BLaER1 (cell line): Measurements from ENCODE around the gene CMIP.

Source experiments
- H3K27ac ChIP-seq: shearing (Covaris generic); formaldehyde crosslinking; 2 replicates; pipeline ENCODE4 v1.8.1; 2022
- H3K27me3 ChIP-seq: shearing (Covaris generic); formaldehyde crosslinking; 2 replicates; pipeline ENCODE4 v1.8.1; 2022
- H3K36me3 ChIP-seq: shearing (Covaris generic); formaldehyde crosslinking; 2 replicates; pipeline ENCODE4 v1.8.1; 2022
- H3K4me1 ChIP-seq: shearing (Covaris generic); formaldehyde crosslinking; 2 replicates; pipeline ENCODE4 v1.8.1; 2022
- H3K4me2 ChIP-seq: shearing (Covaris generic); formaldehyde crosslinking; 2 replicates; pipeline ENCODE4 v1.8.1; 2022
- H3K4me3 ChIP-seq: shearing (Covaris generic); formaldehyde crosslinking; 2 replicates; pipeline ENCODE4 v1.8.1; 2022
- H3K9ac ChIP-seq: shearing (Covaris generic); formaldehyde crosslinking; 2 replicates; pipeline ENCODE4 v1.8.1; 2022
- H3K9me3 ChIP-seq: shearing (Covaris generic); formaldehyde crosslinking; 2 replicates; pipeline ENCODE4 v1.8.1; 2022
- H4K20me1 ChIP-seq: shearing (Covaris generic); formaldehyde crosslinking; 2 replicates; pipeline ENCODE4 v1.8.1; 2022
- Cebpa-rat ChIP-seq: shearing (Covaris generic); IDR thresholded peaks from 2 replicates; pipeline ENCODE4 v1.8.1; 2022

Gene CMIP

GRCh38 chr16:81537721-81538561 lies 93.3 kb downstream of the CMIP start:
- Histone ChIP-seq H3K9ac (no peak overlapping the region), H3K9me3 (no peaks in the 10 kb centered on the region), H3K4me2 (peak overlapping the region; percentile 44), H3K4me3 (no peak overlapping the region), H3K27me3 (no peaks in the 10 kb centered on the region), H3K4me1 (peaks cover 76% of the 10 kb centered on the region), H3K36me3 (peaks cover 27% of the 10 kb centered on the region; the same call in 1 of the 2 replicates), H3K27ac (no peak overlapping the region), H4K20me1 (peaks cover 100% of the 10 kb centered on the region)
- TF ChIP-seq Cebpa-rat: no peak

GRCh38 chr16:81539009-81539758 lies 94.6 kb downstream of the CMIP start:
- no peaks in the 10 kb centered on the region for H3K9me3 ChIP-seq
- H3K4me3 ChIP-seq: no peak overlapping the region
- peaks cover 27% of the 10 kb centered on the region; the same call in 1 of the 2 replicates for H3K36me3 ChIP-seq
- no peak for TF ChIP-seq Cebpa-rat
- peak overlapping the region; percentile 11; the same call in 1 of the 2 replicates for H3K4me2 ChIP-seq
- H3K27ac ChIP-seq: no peak overlapping the region
- H3K9ac ChIP-seq: no peak overlapping the region
- H3K27me3 ChIP-seq: no peaks in the 10 kb centered on the region
- H3K4me1 ChIP-seq: peaks cover 83% of the 10 kb centered on the region
- H4K20me1 ChIP-seq: peaks cover 100% of the 10 kb centered on the region

DNA sequence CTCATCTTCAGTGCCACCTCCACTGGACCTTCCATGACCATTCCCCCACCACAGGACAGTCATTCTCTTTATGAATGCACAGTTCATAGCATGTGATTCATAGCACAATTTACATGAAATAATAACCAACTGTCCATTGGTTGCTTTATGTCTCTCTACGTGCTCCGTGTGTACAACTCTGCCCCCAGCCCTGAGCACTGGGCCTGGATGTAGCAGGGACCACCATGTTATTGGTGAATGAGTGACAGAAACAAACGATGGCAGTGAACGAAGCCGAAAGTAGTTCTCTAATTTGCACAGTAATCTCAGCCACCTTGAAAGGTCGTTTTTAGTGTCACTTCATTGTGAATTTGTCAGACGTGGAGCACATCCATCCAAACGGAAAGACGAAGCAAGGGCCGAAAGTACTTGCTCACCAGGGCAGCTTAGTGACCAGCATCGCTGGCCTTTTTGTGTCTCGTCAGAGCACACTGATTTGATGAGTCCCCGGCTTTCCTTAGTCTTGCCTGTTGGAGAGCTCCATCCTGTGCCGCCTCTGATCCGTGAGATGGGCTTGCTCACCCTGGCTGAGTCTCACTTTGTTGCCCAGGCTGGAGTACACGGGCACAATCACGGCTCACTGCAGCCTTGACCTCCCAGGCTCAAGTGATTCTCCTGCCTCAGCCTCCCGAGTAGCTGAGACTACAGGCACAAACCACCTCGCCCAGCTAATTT lies 95.3 kb downstream of the CMIP start:
- no peak overlapping the region for H3K4me3 ChIP-seq
- H3K27ac ChIP-seq: no peak overlapping the region
- no peaks in the 10 kb centered on the region for H3K27me3 ChIP-seq
- H4K20me1 ChIP-seq: peaks cover 100% of the 10 kb centered on the region
- H3K4me1 ChIP-seq: peaks cover 90% of the 10 kb centered on the region
- no peak overlapping the region for H3K9ac ChIP-seq
- H3K4me2 ChIP-seq: peak overlapping the region; percentile 89; the same call in 1 of the 2 replicates
- H3K9me3 ChIP-seq: no peaks in the 10 kb centered on the region
- peaks cover 27% of the 10 kb centered on the region; the same call in 1 of the 2 replicates for H3K36me3 ChIP-seq
- no peak for TF ChIP-seq Cebpa-rat

DNA sequence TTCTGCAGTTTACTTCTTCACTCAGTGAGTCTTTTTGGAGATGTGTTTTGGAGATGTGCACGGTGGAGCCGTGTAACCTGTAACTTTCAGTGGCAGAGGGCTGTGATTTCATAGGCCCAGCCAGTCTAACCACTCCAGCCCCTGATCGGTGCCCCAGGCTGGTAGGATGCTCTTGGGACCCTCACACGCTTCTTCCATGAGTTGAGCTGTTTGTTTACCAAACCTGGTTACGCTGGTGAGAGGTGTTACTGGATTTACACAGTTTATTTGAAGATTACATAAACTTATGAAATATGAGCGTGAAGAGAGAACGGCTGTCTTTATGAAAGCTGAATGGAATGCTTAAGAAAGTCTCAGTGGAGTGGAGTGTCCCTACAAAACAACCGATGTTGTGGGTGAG lies 96.7 kb downstream of the CMIP start:
- peak overlapping the region; percentile 89 for H3K4me2 ChIP-seq
- no peak overlapping the region for H3K27ac ChIP-seq
- no peaks in the 10 kb centered on the region for H3K9me3 ChIP-seq
- no peak for TF ChIP-seq Cebpa-rat
- H3K4me1 ChIP-seq: peaks cover 100% of the 10 kb centered on the region
- peaks cover 100% of the 10 kb centered on the region for H4K20me1 ChIP-seq
- H3K9ac ChIP-seq: no peak overlapping the region
- no peaks in the 10 kb centered on the region for H3K27me3 ChIP-seq
- H3K36me3 ChIP-seq: peaks cover 18% of the 10 kb centered on the region; the same call in 1 of the 2 replicates
- no peak overlapping the region for H3K4me3 ChIP-seq

- no peaks in the 10 kb centered on the region for H3K27me3 ChIP-seq
- peaks cover 8% of the 10 kb centered on the region; the same call in 1 of the 2 replicates for H3K36me3 ChIP-seq
- H3K9ac ChIP-seq: peak overlapping the region; percentile 58; the same call in 1 of the 2 replicates
- H3K4me1 ChIP-seq: peaks cover 100% of the 10 kb centered on the region
- H4K20me1 ChIP-seq: peaks cover 100% of the 10 kb centered on the region
- peak overlapping the region; percentile 9; the same call in 1 of the 2 replicates for H3K4me3 ChIP-seq
- H3K4me2 ChIP-seq: peak overlapping the region; percentile 89
- TF ChIP-seq Cebpa-rat: no peak
- no peaks in the 10 kb centered on the region for H3K9me3 ChIP-seq
- peak overlapping the region; percentile 61 for H3K27ac ChIP-seq
Observed at GRCh38 chr16:81542609-81543570, 98.3 kb downstream of the CMIP start.

- peak overlapping the region; percentile 89 for H3K4me2 ChIP-seq
- peaks cover 100% of the 10 kb centered on the region for H3K4me1 ChIP-seq
- no peaks in the 10 kb centered on the region for H3K9me3 ChIP-seq
- peak overlapping the region; percentile 58; the same call in 1 of the 2 replicates for H3K9ac ChIP-seq
- H3K36me3 ChIP-seq: peaks cover 8% of the 10 kb centered on the region; the same call in 1 of the 2 replicates
- H3K27ac ChIP-seq: peak overlapping the region; percentile 61
- no peak for TF ChIP-seq Cebpa-rat
- peaks cover 100% of the 10 kb centered on the region for H4K20me1 ChIP-seq
- no peaks in the 10 kb centered on the region for H3K27me3 ChIP-seq
- no peak overlapping the region for H3K4me3 ChIP-seq
Observed at GRCh38 chr16:81543571-81543970, 99.0 kb downstream of the CMIP start.

GRCh38 chr16:81544261-81544660 lies 99.7 kb downstream of the CMIP start:
- Histone ChIP-seq H3K9me3 (no peaks in the 10 kb centered on the region), H3K36me3 (peaks cover 5% of the 10 kb centered on the region; the same call in 1 of the 2 replicates), H3K27me3 (no peaks in the 10 kb centered on the region), H3K4me3 (0 out of 2 replicates have a peak overlapping the region, but pooled peaks have one; percentile 17), H3K27ac (peak overlapping the region; percentile 40), H3K4me1 (peaks cover 95% of the 10 kb centered on the region), H3K9ac (peak overlapping the region; percentile 43; the same call in 1 of the 2 replicates), H4K20me1 (peaks cover 100% of the 10 kb centered on the region), H3K4me2 (peak overlapping the region; percentile 89)
- TF ChIP-seq Cebpa-rat: no peak

- Histone ChIP-seq H3K36me3 (no peaks in the 10 kb centered on the region), H3K4me1 (peaks cover 95% of the 10 kb centered on the region), H4K20me1 (peaks cover 100% of the 10 kb centered on the region), H3K4me3 (no peak overlapping the region), H3K9ac (0 out of 2 replicates have a peak overlapping the region, but pooled peaks have one; percentile 43), H3K27me3 (no peaks in the 10 kb centered on the region), H3K9me3 (no peaks in the 10 kb centered on the region), H3K4me2 (peak overlapping the region; percentile 89), H3K27ac (peak overlapping the region; percentile 40)
- TF ChIP-seq Cebpa-rat: no peak
Observed at GRCh38 chr16:81544700-81545271, 100.2 kb downstream of the CMIP start.
